ENCODE results near the gene STK36.

STK36 gene

DNA sequence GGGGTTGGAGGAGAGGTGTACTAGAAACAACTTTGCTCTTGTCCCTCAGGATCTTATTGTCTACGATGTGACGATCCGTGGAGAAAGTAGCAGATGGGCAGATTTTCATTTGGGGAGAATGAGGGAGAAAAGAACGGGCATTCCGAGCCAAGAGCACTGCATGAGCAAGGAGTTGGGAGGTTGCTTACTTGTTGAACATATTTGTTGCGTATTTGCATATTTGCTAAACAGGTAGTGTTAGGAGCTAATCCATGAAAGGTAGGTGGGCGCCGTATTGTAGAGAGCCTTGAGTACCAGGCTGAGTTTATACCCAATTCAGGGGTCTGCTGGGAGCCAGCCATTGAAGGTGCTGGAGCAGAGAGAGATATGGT, 11.9 kb upstream of the STK36 start:
- DNase-seq (ENCODE audit: low spot score): peak; percentile 13

DNA sequence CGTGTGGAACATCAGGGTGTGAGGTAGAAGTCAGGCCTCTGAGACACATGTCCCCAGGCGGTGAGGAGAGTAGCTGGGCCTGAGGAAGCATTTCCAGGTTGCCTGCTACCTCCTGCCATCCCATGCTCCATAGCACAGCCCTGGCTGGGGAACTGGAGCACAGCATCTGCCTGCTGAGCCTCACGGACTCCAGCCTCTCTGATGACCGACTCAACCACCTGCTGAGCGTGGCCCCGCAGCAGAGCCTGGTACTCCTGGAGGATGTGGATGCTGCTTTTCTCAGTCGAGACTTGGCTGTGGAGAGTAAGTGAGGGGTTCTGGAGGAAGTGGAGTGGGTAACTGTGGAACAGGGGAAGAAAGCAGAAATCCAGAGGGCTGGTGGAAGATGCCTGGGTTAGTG, 9.5 kb upstream of the STK36 start:
- DNase-seq (ENCODE audit: low spot score): no peak

DNA sequence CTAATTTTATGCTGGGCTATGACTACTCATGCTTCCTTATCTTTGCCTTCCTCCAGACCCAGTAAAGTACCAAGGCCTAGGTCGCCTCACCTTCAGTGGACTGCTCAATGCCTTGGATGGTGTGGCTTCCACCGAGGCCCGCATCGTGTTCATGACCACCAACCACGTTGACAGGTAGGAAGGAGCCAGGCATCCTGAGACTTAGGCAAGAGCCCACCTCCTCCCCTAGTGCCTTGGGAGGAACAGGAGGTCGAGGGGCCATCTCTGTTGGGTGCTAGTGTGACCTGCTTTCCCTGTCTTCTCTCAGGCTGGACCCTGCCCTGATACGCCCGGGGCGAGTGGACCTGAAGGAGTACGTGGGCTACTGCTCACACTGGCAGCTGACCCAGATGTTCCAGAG, 9.1 kb upstream of the STK36 start:
- no peak for DNase-seq (ENCODE audit: low spot score)

DNA sequence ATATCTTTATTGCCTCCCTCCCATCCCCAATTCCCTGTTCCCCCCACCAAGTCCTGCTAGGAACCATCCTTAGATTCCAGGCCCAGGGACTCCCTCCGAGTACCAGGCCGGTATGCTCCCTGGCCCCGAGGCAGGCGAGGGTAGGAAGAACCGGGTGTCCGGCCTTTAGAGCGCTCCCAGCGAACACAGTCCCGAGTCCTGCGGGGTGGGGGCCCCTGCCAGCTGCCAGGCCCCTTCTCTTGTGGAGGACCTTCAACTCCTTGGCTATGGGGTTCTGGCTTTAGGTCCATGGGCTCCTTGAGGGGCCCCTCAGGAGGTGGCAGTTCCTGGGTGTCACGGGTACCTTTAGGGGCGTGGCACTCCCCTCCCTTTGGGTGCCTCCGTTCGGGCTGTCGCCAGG, 8.0 kb upstream of the STK36 start:
- DNase-seq (ENCODE audit: low spot score): no peak

DNA sequence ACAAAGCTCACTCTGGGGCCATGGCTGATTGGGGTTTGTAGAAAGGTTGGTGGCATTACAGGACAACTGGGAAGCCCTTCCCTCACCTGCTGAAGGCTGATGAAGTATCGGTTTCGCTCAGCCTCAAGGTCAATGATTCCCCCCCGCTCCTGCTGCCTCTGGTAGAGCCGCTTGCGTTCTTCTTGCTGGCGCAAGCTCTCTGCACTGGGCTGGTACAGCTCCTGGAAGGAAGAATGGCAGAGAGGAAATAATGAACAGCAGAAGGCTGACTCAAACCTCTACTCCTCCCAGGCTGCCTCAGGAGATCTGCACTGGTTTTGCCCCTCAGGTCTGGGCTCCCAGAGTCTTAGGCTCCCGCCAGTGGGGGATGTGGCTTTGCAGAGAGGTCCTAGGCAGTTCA, 7.2 kb upstream of the STK36 start:
- DNase-seq (ENCODE audit: low spot score): no peak

DNA sequence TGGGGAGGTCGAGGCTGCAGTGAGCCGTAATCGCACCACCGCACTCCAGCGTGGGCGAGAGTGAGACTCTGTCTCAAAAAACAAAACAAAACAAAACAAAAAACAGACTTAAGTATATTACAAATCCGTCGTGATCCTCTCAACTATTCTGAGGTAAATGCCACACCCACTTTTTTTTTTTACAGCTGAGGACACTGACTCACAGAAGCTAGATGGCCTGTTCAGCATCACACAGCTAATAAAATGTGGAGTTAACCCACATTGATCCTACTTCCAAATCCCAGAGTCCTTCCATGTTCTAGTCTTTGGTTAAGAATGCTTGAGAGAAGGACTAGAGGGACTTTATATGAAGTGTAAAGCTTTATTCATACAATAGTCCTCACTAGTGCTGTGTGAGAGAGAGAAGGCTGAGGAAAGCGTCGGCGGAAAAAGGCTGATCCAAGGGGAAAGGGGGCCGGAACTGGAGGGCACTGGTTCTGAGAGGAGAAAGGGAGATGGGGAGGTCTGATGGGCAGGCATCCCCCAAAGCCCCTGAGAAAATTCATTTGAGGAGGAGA, 711 bp upstream of the STK36 start:
- DNase-seq (ENCODE audit: low spot score): peak; percentile 41

DNA sequence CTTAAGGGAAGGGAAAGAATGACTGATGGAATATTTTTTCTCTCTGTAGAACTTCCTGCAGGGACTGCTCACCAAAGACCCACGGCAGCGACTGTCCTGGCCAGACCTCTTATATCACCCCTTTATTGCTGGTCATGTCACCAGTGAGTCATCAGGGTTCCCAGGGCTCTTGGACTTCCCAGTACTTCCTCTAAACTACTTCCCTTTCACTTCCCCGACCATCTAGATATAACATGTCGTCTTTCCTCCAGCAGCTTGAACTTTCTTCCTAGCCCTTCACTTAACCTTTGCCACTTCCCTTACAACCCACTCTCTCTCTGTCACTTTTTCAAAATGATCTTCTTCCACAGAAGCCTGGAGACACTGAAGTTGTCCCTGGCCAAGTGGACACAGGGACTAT, 7.2 kb downstream of the STK36 start:
- no peak for DNase-seq (ENCODE audit: low spot score)

DNA sequence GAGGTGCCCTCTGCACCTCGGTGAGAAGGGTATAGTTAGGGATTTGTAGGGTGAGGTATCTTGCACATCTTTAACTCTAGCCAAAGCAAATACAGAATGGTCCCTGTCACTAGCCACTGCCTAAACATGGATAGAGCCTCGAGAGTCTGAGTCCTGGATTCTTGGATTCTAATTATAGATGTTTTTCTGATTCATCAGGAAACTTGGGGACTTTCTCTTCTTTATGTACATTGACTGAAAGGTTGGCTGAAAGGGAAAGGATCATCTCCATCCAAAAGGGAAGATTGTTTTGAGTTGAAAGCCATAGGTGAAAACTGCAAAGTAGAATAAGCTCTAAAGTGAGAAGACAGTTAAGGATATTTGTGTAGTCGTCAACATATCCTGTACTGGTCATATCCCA, 8.2 kb downstream of the STK36 start:
- no peak for DNase-seq (ENCODE audit: low spot score)

DNA sequence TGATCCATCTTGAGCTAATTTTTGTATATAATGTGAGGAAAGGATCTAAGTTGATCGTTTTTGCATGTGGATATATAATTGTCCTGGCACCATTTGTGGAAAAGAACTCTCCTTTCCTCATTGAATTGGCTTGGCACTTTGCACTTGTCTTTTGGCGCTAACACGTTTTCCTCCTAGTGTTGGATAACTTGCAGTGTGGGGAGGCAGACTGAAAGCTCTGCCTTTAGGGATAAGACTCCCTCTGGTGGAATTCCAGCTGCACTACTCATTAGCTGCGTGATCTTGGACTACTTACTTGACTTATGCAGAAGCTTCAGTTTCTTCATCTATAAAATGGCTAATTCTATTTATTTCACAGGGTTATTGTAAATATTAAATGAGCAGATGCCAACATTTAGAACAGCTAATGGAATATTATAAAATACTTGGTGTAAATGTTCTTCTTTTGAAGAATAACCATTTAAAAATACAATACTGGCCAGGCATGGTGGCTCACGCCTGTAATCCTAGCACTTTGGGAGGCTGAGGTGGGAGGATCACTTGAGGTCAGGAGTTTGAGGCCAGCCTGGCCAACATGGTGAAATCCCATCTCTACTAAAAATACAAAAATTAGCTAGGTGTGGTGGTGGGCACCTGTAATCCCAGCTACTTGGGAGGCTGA, 15.6 kb downstream of the STK36 start:
- DNase-seq (ENCODE audit: low spot score): peak; percentile 82

DNA sequence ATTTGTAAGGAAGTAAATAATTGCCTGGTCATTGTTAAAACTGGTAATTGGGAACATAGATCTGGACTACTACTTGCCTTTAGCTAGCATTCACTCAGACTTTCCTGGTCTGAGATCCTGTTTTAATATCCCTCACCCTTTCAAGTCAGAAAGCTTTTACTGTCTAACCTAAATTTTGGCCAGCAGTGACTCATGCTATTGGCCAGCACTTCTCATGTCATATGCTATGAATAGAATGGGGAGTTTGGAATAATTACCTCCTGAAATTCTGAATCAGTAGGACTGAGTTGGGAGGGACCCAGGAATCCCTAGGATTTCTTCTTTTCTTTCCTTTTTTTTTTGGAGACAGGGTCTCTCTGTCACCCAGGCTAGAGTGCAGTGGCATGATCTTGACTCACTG, 19.3 kb downstream of the STK36 start:
- no peak for DNase-seq (ENCODE audit: low spot score)

DNA sequence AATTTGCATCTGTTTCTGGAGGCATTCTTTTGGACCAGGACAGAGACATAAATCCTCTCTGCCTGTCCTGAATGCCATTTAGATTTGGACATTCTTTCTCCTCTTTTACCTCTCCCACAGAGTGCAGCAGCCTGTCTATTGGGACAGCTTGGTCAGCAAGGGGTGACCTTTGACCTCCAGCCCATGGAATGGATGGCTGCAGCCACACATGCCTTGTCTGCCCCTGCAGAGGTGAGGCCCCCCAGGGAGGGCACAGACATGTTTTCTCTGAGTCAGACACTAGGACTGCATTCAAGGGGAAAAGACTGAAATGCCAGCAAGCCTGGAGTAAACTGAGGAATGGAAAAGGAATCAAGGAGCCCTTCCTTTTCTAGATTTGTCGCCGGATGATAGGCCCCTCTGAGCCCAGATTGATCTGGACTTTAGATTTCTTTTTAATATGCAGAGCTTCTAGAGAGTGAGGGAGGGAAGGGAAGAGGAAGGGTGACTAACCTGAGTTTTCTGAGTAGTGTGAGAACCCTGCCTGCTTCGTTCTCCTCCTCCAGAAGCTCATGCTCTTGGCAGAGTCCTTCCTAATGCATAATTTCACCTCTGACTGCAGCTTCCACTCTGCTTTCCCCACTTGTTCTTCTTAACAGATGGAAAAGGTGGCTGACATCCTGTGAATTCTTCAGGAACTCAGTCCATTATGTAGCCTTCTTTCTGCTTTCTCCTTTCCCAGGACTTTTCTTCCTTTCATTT, 22.7 kb downstream of the STK36 start:
- DNase-seq (ENCODE audit: low spot score): no peak

DNA sequence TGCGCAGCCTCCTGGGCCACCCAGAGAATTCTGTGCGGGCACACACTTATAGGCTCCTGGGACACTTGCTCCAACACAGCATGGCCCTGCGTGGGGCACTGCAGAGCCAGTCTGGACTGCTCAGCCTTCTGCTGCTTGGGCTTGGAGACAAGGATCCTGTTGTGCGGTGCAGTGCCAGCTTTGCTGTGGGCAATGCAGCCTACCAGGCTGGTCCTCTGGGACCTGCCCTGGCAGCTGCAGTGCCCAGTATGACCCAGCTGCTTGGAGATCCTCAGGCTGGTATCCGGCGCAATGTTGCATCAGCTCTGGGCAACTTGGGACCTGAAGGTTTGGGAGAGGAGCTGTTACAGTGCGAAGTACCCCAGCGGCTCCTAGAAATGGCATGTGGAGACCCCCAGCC, 27.0 kb downstream of the STK36 start:
- DNase-seq (ENCODE audit: low spot score): no peak

DNA sequence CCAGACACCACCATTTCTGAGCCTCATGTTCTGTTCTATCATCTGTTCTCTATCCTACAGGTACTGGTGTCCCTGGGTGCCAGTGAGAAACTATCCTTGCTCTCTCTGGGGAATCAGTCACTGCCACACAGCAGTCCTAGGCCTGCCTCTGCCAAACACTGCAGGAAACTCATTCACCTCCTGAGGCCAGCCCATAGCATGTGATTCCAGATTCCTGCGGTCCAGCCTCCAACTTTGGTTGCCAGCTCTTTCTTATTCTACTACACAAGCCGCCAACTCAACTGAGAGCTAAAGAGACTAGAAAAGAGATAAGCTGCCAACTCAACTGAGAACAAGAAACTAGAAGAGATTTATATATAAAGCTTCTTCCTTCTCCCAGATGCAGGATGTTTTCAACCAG, 29.9 kb downstream of the STK36 start:
- DNase-seq (ENCODE audit: low spot score): no peak

DNA sequence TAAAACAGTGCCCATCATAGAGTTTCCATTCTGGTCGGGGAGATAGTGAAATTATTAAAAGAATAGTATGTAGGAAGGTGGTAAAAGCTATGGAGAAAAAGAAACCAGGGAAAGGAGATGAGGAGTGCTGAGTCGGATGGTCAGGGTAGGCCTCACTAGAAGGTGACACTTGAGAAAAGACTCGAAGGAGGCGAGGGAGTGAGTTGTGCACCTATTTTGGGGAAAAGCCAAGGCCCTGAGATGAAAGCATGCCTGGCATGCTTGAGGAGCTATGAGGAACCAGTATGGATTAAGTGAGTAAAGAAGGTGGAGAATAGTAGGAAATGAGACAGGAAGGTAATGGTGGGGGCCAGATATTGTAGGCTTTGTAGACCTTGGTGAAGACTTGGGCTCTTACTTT, 31.5 kb downstream of the STK36 start:
- DNase-seq (ENCODE audit: low spot score): no peak

DNA sequence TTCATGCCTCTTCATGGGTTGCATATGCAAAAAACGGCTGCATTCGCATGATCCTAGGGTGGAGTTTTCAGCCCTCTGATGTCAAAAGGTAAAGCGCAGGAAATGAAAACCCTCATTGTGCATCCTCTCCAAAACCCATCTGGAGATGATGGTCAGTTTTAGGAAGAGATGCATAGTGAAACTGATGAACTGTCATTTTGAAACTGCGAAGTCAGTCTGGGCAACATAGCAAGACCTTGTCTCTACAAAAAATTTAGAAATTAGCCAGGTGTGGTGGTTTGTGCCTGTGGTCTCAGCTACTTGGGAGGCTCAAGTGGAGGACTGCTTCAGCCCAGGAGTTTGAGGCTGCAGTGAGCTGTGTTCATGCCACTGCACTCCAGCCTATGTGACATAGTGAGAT, 36.2 kb downstream of the STK36 start:
- no peak for DNase-seq (ENCODE audit: low spot score)

DNA sequence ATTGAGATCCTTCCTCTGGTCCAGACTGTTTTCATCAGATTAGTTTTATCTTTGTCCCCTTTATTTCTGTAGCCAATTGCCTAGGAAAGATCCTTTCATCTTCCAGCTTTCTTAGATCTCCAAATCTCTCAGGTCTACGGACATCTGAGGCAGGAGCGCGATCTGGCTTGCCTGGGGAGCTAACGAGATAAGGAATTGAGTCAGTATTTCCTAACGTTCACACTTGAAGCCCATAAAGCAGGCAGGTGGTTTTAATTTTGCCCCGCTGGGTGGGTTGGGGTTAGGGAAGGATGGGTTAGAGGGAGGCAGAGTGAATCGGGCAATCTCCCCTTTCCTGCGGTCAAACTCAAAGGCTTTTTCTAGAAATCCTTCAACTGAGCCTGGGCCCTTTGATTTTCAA, 38.0 kb downstream of the STK36 start:
- DNase-seq (ENCODE audit: low spot score): no peak

DNA sequence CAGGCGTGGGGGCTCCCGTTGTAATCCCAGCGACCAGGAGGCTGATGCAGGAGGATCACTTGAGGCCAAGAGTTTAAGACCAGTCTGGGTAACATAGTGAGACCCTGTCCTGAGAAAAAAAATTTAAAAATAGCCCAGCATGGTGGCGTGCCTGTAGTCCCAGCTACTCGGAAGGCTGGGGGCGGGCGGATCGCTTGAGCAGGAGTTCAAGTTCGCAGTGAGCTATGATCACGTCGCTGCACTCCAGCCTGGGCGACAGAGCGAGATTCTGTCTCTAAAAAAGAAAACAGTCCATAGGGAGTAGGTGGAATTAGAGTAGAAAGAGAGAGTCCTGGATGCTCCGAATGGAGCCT, 38.4 kb downstream of the STK36 start:
- DNase-seq (ENCODE audit: low spot score): no peak

DNA sequence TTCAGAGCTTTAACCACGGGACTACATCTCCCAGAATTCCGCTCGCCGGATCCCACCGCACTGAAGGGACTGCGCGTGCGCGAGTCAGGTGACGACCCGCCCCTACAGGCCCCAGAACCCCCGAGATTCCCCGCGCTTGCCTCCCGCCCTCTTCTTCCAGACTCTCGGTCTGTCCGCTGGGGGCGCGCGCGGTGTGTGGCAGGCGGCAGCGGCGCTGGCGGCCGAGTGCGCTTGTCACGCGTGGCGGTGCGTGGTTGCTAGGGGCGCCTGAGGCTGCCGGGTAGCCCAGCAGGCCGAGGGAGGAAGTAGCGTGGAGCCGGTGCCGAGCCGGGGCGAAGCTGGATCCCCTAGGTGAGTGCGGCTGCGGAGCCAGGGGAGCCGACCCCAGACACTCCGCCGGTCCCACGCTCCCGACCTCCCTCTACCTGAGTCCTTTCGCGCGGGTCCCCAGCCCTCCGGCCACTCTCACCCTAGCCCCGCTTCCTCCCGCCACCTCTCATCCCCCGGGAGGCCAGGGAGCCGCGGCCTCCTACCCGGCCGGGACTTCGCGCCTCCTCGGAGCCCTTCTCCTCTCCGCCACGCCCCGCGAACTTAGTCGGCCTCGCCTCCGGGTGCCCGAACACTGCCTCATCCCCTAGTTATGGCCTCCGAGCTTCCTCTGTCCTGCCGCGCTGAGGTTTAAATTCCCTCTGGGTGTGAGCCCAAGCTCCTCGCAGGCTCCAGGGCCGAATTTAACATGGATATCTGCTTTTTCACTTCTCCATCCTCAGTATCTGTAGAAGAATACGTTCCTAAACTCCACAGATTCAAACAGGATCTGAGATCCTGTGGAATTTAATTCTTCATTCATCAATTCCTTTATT, 39.0 kb downstream of the STK36 start, which contains the start of gene TTLL4:
Gene TTLL4 (plus strand): TSS at position 149 of the 863 bp plus-strand sequence. CDS start 26,842 bp downstream, outside the sequence.
- peak; percentile 99 for DNase-seq (ENCODE audit: low spot score)

DNA sequence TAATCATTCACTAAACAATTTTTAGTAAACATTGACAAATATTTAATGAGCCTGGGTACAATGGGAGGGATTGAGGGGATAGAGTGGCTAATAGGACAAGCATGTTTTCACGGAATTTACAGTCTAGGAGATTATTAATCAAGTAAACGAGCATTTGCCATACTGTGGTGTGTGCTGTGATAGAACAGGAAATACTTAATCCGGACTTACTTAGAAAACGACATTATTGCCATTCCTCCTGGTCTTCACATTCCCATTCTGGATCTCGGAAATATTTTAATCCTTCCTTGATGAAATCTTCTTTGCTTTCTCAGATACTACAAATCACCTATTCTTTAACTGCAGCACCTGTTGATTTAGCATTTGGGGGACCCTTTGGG, 39.7 kb downstream of the STK36 start:
- DNase-seq (ENCODE audit: low spot score): no peak

DNA sequence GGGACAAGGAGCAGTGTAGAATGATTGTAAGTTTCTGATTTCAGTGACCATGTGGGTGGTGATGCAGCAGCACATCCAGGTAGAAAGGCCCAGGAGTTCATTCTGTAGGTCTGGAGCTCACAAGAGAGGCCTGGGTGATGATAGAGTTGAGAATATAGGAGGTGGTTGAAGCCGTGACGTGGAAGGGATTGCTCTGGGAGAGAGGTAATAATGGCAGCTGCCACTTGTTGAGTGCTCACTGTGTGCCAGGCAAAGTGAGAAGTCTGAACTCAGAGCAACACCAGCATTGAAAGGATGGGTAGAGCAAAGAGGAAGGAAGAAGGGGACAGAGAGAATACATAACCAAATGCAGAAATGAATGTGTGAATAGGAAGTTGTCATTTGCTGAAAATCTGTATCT, 42.0 kb downstream of the STK36 start:
- no peak for DNase-seq (ENCODE audit: low spot score)

DNA sequence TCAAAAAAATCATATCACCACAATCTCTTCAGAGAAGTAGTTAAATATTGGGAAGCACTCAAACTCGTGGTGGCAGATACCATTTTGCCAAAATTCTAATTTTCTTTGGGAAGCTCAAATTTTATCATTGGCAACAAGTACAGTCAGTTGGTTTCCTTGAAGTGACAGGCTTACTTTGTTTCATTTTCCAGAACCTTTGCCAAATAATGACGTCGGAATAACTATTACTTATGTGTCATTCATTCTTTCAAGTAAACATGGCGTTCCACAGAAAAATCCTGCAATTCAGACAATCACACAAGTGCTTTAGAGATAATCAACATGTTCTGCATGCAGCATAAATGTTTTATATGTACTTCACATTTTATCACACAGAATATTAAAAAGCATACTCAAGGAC, 44.2 kb downstream of the STK36 start:
- no peak for DNase-seq (ENCODE audit: low spot score)

DNA sequence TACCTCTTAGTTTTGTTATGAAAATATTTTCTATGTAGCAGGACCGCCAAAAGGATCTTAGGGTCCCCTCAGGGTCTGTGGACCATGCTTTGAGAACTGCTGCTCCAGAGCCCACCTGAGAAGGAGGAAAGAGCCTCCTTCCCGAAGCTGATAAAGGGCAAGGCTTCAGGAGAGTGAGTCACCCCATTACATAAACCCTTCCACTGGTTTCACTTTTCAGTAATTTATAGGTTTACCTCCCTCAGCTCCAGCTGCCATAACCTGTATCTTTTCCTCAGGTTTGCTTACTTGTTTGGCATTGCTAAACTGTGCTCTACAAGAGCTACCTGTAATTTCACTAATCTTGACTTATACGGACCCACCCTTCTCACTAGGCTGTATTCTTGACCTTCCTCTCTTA, 45.4 kb downstream of the STK36 start:
- no peak for DNase-seq (ENCODE audit: low spot score)

DNA sequence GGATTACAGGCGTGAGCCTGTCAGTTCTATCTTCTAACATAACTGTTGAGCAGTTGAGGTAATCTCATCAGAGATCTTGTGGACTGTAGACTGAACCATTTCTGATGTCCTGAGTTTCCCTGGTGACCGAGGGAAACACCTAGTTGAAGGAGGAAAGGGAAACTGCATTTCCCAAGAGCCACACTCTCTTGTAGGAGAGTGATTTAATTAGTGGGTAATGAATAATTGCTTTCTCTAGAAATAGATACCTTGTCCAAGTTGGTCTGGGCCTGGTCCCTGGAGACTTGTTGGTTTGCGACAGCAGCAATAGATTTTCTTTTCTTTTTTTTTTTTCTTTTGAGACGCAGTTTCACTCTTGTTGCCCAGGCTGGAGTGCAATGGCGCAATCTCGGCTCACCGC, 46.2 kb downstream of the STK36 start:
- DNase-seq (ENCODE audit: low spot score): no peak

All from COLO829 (cell line).